ENCODE results near the gene CACNA1H. TPM values are rescaled to one million over a fixed set of nuclear protein-coding genes. Genes with fewer than 3 reads are reported as not detected.
"Not testable (repeated sequence)": the region's sequence is repeated elsewhere in the genome, so short reads cannot be mapped to it uniquely, and the experiment has no call there.

CACNA1H gene
- total and polyA plus RNA-seq, 7 experiments from 2014 or later: 0.31 to 8.8 (median 2.2) TPM

DNA sequence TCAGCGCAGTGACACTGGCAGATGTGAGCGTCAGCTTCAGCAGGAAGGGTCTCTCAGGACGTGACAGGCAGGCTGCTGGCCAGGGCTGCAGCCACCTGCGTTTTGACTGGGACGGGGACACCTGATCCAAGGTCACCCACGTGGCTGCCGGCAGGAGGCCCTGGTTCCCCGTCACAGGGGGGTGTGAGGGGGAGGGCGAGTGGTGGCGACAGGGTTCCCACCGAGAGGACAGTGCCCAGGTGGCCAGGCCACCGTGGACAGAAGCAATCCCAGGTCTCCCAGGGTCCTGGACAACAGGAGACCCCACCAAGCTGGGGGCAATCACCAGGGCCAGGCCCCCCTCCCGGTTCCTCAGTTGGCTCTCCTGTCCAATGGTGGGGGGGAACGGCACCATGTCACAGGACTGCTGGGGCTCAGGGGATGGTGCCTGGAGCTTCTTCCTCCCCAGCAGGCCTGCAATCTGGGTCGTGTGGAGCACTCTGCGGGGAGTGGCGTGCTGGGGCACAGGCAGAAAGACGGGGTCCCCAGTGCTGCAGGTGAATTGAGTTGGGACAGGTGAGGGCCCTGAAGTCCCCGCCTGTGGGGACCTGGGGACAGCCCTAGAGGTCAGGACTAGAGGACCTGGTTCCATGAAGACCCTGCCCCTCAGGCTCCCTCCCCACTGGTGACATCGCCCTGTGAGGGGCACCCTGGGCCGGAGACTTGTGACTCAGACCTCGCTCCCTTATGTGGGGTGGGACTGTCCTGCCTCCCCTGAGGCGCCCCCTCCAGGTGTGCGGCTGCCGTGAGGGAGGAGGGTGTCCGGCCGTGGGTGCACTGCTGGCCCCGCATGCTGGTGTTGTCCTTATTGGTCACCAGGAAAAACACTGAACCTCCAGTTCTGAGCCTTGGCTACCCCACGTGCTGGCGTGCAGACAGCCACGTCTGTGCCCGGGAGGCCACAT is 91.3 kb downstream of the CACNA1H start:
- H3K4me3 Mint-ChIP-seq; POLR2A ChIA-PET; H3K4me1 ChIP-seq (ENCODE audit: control insufficient read depth in 2 of 2, insufficient read depth in 2 of 2, low read length in 2 of 2); intact Hi-C loops (cut with micrococcal nuclease); H3K4me1 Mint-ChIP-seq; H3K36me3 Mint-ChIP-seq; DNase-seq; H3K4me3 ChIP-seq (ENCODE audit: low read length); H3K27ac Mint-ChIP-seq; CTCF ChIA-PET; ATAC-seq; H3K27me3 ChIP-seq (ENCODE audit: control insufficient read depth in 2 of 2, insufficient read depth in 2 of 2, low read length in 2 of 2); H3K9me3 Mint-ChIP-seq; H3K9me3 ChIP-seq (ENCODE audit: control insufficient read depth in 2 of 3, low read length in 3 of 3); H3K27ac ChIP-seq (ENCODE audit: low read depth, low read length); H3K36me3 ChIP-seq (ENCODE audit: control insufficient read depth in 2 of 3, insufficient read depth in 3 of 3, low read length in 3 of 3): not testable (repeated sequence)
- H3K27me3 Mint-ChIP-seq: peaks cover 5 to 14% (median 12%) of the 10 kb centered on the region in 5 donors

DNA sequence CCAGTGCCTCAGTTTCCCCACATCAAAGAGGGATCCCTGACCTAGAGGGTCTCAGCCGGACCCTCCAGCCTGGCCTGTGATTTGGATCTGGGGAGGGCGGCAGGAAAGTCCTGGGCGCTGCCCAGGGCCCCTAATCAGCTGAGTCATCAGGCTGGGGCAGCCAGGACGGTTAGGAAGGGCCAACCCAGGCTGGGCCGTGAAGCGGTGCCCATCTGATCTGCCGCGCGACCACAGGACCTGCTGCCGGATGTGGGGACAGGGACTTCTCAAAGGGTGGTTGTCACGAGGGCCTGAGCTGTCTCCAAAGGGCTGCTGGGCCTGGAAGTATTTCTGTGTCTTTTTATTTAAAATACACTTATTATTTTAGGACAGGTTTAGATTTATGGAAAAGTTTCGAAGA is 92.0 kb downstream of the CACNA1H start:
- ChIA-PET CTCF (no interaction called here), POLR2A (no interaction called here)
- Mint-ChIP-seq H3K9me3 (peaks cover 0 to 2% (median 0%) of the 10 kb centered on the region in 11 donors), H3K27me3 (peaks cover 5 to 14% (median 12%) of the 10 kb centered on the region in 5 donors), H3K4me1 (peaks cover 0 to 9% (median 4%) of the 10 kb centered on the region in 7 donors), H3K36me3 (no peaks in the 10 kb centered on the region), H3K4me3 (no peak overlapping the region), H3K27ac (no peak overlapping the region)
- intact Hi-C loops (cut with micrococcal nuclease): no loop called here
- Histone ChIP-seq H3K36me3 (ENCODE audit: control insufficient read depth in 2 of 3, insufficient read depth in 3 of 3, low read length in 3 of 3) (no peaks in the 10 kb centered on the region), H3K4me3 (ENCODE audit: low read length) (no peak overlapping the region), H3K27ac (ENCODE audit: low read depth, low read length) (no peak overlapping the region), H3K9me3 (ENCODE audit: control insufficient read depth in 2 of 3, low read length in 3 of 3) (no peaks in the 10 kb centered on the region), H3K27me3 (ENCODE audit: control insufficient read depth in 2 of 2, insufficient read depth in 2 of 2, low read length in 2 of 2) (no peaks in the 10 kb centered on the region), H3K4me1 (ENCODE audit: control insufficient read depth in 2 of 2, insufficient read depth in 2 of 2, low read length in 2 of 2) (no peaks in the 10 kb centered on the region)
- no peak for DNase-seq
- peak; percentile 67 for ATAC-seq

- no peaks in the 10 kb centered on the region for H3K9me3 ChIP-seq (ENCODE audit: control insufficient read depth in 2 of 3, low read length in 3 of 3)
- H3K4me1 ChIP-seq (ENCODE audit: control insufficient read depth in 2 of 2, insufficient read depth in 2 of 2, low read length in 2 of 2): no peaks in the 10 kb centered on the region
- no peaks in the 10 kb centered on the region for H3K36me3 Mint-ChIP-seq
- H3K27ac Mint-ChIP-seq: no peak overlapping the region
- intact Hi-C loops (cut with micrococcal nuclease): no loop called here
- H3K27ac ChIP-seq (ENCODE audit: low read depth, low read length): no peak overlapping the region
- H3K27me3 Mint-ChIP-seq: peaks cover 5 to 14% (median 12%) of the 10 kb centered on the region in 5 donors
- peaks cover 0 to 2% (median 0%) of the 10 kb centered on the region in 11 donors for H3K9me3 Mint-ChIP-seq
- H3K36me3 ChIP-seq (ENCODE audit: control insufficient read depth in 2 of 3, insufficient read depth in 3 of 3, low read length in 3 of 3): no peaks in the 10 kb centered on the region
- no peak for ATAC-seq
- peak overlapping the region in 1 of 10 donors; percentile 20 for H3K4me3 Mint-ChIP-seq
- ChIA-PET POLR2A (no interaction called here), CTCF (no interaction called here)
- no peak overlapping the region for H3K4me3 ChIP-seq (ENCODE audit: low read length)
- H3K27me3 ChIP-seq (ENCODE audit: control insufficient read depth in 2 of 2, insufficient read depth in 2 of 2, low read length in 2 of 2): no peaks in the 10 kb centered on the region
- H3K4me1 Mint-ChIP-seq: peaks cover 0 to 9% (median 4%) of the 10 kb centered on the region in 7 donors
- DNase-seq: no peak
These were observed 92.6 kb downstream of the CACNA1H start for GRCh38 chr16:1245452-1246020.

GRCh38 chr16:1247903-1248537 is 95.1 kb downstream of the CACNA1H start:
- H3K4me3 Mint-ChIP-seq; CTCF ChIA-PET; intact Hi-C loops (cut with micrococcal nuclease): not testable (repeated sequence)

DNA sequence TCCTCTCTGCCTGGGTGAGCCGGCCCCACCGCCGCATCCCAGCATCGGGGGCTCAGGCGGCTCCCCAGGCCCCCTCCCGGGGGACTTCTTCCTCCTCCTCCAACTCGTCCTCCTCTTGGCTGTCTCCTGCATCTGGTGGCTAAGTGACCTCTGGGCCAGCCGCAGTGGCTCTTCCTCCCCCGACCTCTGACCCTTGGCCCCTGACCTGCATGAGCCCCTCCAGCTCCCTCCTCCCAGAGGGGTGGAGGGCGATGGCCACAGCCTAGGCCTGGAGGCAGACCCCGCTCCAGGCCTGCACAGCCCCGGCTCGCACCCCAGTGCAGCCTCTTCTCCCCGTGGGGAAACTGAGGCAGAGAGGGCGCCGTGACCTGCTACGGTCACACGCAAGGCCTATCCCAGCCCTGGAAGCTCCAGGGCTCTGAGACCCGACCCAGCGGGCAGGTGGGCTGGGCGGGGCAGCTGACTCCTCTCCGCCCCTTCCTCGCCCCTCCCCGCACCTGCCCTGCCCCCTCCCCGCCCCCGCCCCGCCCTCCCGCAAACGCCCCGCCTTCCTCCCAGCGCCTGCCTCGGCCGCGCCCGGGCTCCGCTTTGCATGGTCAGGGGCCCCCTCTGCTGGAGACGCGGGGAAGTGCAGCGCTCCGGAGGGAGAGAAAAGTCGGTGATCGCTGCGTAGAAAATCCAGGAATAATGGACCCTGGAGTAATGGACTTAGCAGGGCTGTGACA is 96.3 kb downstream of the CACNA1H start:
- H3K4me3 Mint-ChIP-seq; H3K27ac ChIP-seq (ENCODE audit: low read depth, low read length); H3K9me3 Mint-ChIP-seq; intact Hi-C loops (cut with micrococcal nuclease); CTCF ChIA-PET; POLR2A ChIA-PET; H3K4me1 Mint-ChIP-seq; H3K27me3 ChIP-seq (ENCODE audit: control insufficient read depth in 2 of 2, insufficient read depth in 2 of 2, low read length in 2 of 2); H3K27ac Mint-ChIP-seq; H3K36me3 Mint-ChIP-seq; H3K4me1 ChIP-seq (ENCODE audit: control insufficient read depth in 2 of 2, insufficient read depth in 2 of 2, low read length in 2 of 2); DNase-seq; H3K9me3 ChIP-seq (ENCODE audit: control insufficient read depth in 2 of 3, low read length in 3 of 3); H3K36me3 ChIP-seq (ENCODE audit: control insufficient read depth in 2 of 3, insufficient read depth in 3 of 3, low read length in 3 of 3); H3K4me3 ChIP-seq (ENCODE audit: low read length): not testable (repeated sequence)
- peaks cover 5 to 14% (median 12%) of the 10 kb centered on the region in 5 donors for H3K27me3 Mint-ChIP-seq
- peak; percentile 92 for ATAC-seq

More at GRCh38 chr16:1247903-1248537, 95.1 kb downstream of the CACNA1H start:
- H3K27ac ChIP-seq (ENCODE audit: low read depth, low read length); POLR2A ChIA-PET; H3K4me1 Mint-ChIP-seq; H3K36me3 Mint-ChIP-seq; H3K9me3 Mint-ChIP-seq; DNase-seq; H3K4me1 ChIP-seq (ENCODE audit: control insufficient read depth in 2 of 2, insufficient read depth in 2 of 2, low read length in 2 of 2); ATAC-seq; H3K36me3 ChIP-seq (ENCODE audit: control insufficient read depth in 2 of 3, insufficient read depth in 3 of 3, low read length in 3 of 3); H3K9me3 ChIP-seq (ENCODE audit: control insufficient read depth in 2 of 3, low read length in 3 of 3); H3K27me3 ChIP-seq (ENCODE audit: control insufficient read depth in 2 of 2, insufficient read depth in 2 of 2, low read length in 2 of 2); H3K4me3 ChIP-seq (ENCODE audit: low read length): not testable (repeated sequence)
- Mint-ChIP-seq H3K27me3 (peaks cover 5 to 14% (median 12%) of the 10 kb centered on the region in 5 donors), H3K27ac (peak overlapping the region in 2 of 9 donors; percentile 32 to 70)

DNA sequence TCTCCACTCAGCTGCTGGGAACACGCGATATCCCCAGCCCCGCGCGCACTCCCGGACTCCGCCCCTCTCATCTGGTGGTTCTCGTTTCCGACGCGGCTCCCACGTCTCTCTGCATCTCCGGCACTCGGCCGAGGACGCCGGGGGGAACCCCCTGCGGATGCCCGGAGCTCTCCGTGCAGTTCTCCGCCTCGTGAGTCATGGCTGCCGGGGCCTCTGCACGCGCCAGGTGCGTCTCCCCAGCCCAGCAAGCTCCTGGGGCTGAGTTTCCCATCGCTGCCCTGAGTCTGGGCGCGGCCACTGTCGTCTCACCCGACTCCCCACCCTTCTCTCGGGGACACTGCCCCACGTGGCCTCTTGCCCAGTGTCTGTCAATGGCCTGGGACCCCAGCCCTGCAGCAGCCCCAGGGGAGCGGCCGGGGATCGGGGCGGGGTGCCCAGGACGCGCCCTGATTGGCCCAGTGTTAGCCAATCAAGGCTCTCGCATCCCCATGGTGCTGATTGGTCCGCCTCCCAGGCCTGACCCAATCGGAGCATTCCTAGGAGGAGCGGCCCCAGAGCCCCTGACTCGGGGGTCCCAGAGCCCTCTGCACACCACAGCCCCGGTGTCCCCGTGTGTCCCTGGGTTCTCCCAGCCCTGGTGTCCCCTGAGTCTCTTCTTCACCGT is 100.9 kb downstream of the CACNA1H start:
- CTCF ChIA-PET; H3K9me3 ChIP-seq (ENCODE audit: control insufficient read depth in 2 of 3, low read length in 3 of 3); POLR2A ChIA-PET; H3K27ac Mint-ChIP-seq; H3K4me1 Mint-ChIP-seq; intact Hi-C loops (cut with micrococcal nuclease); ATAC-seq; H3K4me3 Mint-ChIP-seq; H3K27me3 ChIP-seq (ENCODE audit: control insufficient read depth in 2 of 2, insufficient read depth in 2 of 2, low read length in 2 of 2); H3K36me3 ChIP-seq (ENCODE audit: control insufficient read depth in 2 of 3, insufficient read depth in 3 of 3, low read length in 3 of 3); H3K9me3 Mint-ChIP-seq; H3K4me3 ChIP-seq (ENCODE audit: low read length); H3K27me3 Mint-ChIP-seq; H3K36me3 Mint-ChIP-seq; H3K4me1 ChIP-seq (ENCODE audit: control insufficient read depth in 2 of 2, insufficient read depth in 2 of 2, low read length in 2 of 2); DNase-seq; H3K27ac ChIP-seq (ENCODE audit: low read depth, low read length): not testable (repeated sequence)

Data from naive thymus-derived CD4-positive, alpha-beta T cell (primary cell).